ENCODE data around the gene NONO.
"Not testable (repeated sequence)": the region's sequence is repeated elsewhere in the genome, so short reads cannot be mapped to it uniquely, and the experiment has no call there.

Gene NONO

DNA sequence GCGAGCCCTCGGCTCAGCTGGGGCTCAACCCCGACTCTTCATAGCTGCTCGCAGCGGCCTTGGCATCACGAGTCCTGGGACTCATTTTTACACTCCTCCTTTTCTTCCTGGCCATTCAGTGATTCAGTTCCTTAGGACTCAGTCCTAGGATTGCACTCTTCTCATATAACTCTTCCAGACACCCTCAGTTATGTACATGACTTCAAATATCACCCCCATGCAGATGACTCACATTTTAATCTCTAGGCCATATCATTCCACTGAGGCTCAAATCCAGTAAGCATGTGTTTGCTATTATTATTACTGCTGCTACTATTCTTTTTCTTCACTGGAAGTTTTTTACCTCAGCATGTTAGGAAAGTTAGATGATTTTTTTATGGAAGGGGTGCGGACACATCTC, 32.5 kb downstream of the NONO start:
- no peak overlapping the region for H3K4me2 ChIP-seq (ENCODE audit: low read depth, low read length, poor library complexity, severe bottlenecking)
- no peaks in the 10 kb centered on the region for H3K79me2 ChIP-seq (ENCODE audit: insufficient read depth, low read length)
- no peak overlapping the region for H3K4me3 ChIP-seq (ENCODE audit: insufficient read depth, low read length, poor library complexity, severe bottlenecking)
- H3K9ac ChIP-seq (ENCODE audit: low read length): no peak overlapping the region
- H3F3A ChIP-seq (ENCODE audit: insufficient read depth): no peaks in the 10 kb centered on the region
- no peaks in the 10 kb centered on the region for H3K36me3 ChIP-seq (ENCODE audit: low read length)
- no peak overlapping the region for H2AFZ ChIP-seq (ENCODE audit: low read depth, low read length, severe bottlenecking)
- no peak overlapping the region for H3K27ac ChIP-seq (ENCODE audit: low read depth, low read length)
- H4K20me1 ChIP-seq (ENCODE audit: low read depth, low read length): no peaks in the 10 kb centered on the region
- H3K9me3 ChIP-seq (ENCODE audit: insufficient read depth, low read length): no peaks in the 10 kb centered on the region
- no peaks in the 10 kb centered on the region for H3K27me3 ChIP-seq (ENCODE audit: low read length)
- TF ChIP-seq, protein P1, sequence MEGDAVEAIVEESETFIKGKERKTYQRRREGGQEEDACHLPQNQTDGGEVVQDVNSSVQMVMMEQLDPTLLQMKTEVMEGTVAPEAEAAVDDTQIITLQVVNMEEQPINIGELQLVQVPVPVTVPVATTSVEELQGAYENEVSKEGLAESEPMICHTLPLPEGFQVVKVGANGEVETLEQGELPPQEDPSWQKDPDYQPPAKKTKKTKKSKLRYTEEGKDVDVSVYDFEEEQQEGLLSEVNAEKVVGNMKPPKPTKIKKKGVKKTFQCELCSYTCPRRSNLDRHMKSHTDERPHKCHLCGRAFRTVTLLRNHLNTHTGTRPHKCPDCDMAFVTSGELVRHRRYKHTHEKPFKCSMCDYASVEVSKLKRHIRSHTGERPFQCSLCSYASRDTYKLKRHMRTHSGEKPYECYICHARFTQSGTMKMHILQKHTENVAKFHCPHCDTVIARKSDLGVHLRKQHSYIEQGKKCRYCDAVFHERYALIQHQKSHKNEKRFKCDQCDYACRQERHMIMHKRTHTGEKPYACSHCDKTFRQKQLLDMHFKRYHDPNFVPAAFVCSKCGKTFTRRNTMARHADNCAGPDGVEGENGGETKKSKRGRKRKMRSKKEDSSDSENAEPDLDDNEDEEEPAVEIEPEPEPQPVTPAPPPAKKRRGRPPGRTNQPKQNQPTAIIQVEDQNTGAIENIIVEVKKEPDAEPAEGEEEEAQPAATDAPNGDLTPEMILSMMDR (IDR thresholded peaks at IDR 0.05; ENCODE audit: insufficient read depth, low read length, poor library complexity, severe bottlenecking): no peak
- no peak for TF ChIP-seq EZH2phosphoT487 (conservative IDR thresholded peaks at IDR 0.05; ENCODE audit: low read length)
- H3K9me2 ChIP-seq (replicated peaks; ENCODE audit: insufficient read depth, low read length): no peaks in the 10 kb centered on the region

DNA sequence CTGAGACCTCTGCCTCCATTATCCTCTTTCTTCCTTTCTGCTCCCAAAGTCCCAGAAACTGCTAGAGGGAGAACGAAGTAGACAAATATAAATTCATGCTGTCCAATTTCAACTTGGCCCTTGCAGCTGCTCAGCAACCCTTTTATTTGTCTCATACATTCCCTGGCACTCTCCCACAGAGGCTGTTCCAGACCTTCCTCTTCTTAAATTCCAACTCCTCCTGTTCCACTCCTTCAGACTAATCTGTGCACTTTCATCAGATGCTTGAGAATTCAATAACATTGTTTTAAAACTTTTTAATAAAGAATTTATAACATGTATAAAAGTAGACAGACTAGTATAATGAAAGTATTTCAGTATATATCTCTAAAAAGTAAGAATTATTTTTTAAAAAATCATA, 33.5 kb downstream of the NONO start:
- H3K9me3 ChIP-seq (ENCODE audit: insufficient read depth, low read length); H2AFZ ChIP-seq (ENCODE audit: low read depth, low read length, severe bottlenecking); H3K4me2 ChIP-seq (ENCODE audit: low read depth, low read length, poor library complexity, severe bottlenecking); H4K20me1 ChIP-seq (ENCODE audit: low read depth, low read length); H3K36me3 ChIP-seq (ENCODE audit: low read length); H3K4me3 ChIP-seq (ENCODE audit: insufficient read depth, low read length, poor library complexity, severe bottlenecking); H3K9ac ChIP-seq (ENCODE audit: low read length); H3K9me2 ChIP-seq (replicated peaks; ENCODE audit: insufficient read depth, low read length); H3F3A ChIP-seq (ENCODE audit: insufficient read depth); H3K27me3 ChIP-seq (ENCODE audit: low read length); H3K27ac ChIP-seq (ENCODE audit: low read depth, low read length); H3K79me2 ChIP-seq (ENCODE audit: insufficient read depth, low read length): not testable (repeated sequence)

DNA sequence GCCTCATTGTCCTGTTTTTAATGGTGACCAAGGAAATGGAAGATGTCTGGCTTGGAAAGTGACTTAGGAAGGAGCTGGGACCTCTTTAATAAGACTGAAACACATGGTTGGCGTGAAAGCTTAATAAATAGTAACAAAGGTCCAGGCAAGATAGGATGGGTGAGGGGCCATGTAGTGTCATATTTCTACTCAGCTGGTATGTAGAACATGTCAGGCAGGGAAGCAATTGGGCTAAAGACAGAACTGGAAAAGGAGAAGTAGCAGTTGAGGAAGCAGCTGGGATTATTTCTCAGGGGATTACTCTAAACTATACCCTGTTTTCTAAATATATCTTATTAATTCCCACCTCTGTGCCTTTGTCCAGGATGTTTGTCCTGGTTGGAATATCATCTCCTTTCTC, 36.7 kb downstream of the NONO start:
- TF ChIP-seq, protein P1 (IDR thresholded peaks at IDR 0.05; ENCODE audit: insufficient read depth, low read length, poor library complexity, severe bottlenecking): no peak
- no peak for TF ChIP-seq EZH2phosphoT487 (conservative IDR thresholded peaks at IDR 0.05; ENCODE audit: low read length)
- no peaks in the 10 kb centered on the region for H3K9me3 ChIP-seq (ENCODE audit: insufficient read depth, low read length)
- H2AFZ ChIP-seq (ENCODE audit: low read depth, low read length, severe bottlenecking): no peak overlapping the region
- H3K27me3 ChIP-seq (ENCODE audit: low read length): no peaks in the 10 kb centered on the region
- H3K9ac ChIP-seq (ENCODE audit: low read length): no peak overlapping the region
- H3K27ac ChIP-seq (ENCODE audit: low read depth, low read length): no peak overlapping the region
- H3F3A ChIP-seq (ENCODE audit: insufficient read depth): no peaks in the 10 kb centered on the region
- H3K4me3 ChIP-seq (ENCODE audit: insufficient read depth, low read length, poor library complexity, severe bottlenecking): no peak overlapping the region
- H3K36me3 ChIP-seq (ENCODE audit: low read length): no peaks in the 10 kb centered on the region
- no peaks in the 10 kb centered on the region for H3K9me2 ChIP-seq (replicated peaks; ENCODE audit: insufficient read depth, low read length)
- H4K20me1 ChIP-seq (ENCODE audit: low read depth, low read length): no peaks in the 10 kb centered on the region
- no peaks in the 10 kb centered on the region for H3K79me2 ChIP-seq (ENCODE audit: insufficient read depth, low read length)
- H3K4me2 ChIP-seq (ENCODE audit: low read depth, low read length, poor library complexity, severe bottlenecking): no peak overlapping the region

DNA sequence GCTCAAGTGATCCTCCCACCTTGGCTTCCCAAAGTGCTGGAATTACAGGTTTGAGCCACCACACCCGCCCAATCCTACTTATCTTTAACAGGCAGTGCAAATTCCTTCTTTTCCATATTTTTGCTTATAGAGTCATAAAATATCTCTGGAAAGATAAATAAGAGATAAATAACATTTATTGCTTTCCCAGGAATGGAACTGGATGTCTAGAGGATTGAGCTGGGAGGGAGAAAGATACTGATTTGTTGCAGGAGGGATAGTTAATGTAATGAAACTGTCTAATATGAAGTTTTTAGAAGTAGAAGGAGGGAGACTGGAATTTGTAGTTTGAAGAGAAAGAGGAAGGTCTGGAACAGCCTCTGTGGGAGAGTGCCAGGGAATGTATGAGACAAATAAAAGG, 38.3 kb downstream of the NONO start:
- H2AFZ ChIP-seq (ENCODE audit: low read depth, low read length, severe bottlenecking): no peak overlapping the region
- no peak for TF ChIP-seq EZH2phosphoT487 (conservative IDR thresholded peaks at IDR 0.05; ENCODE audit: low read length)
- TF ChIP-seq, protein P1 (IDR thresholded peaks at IDR 0.05; ENCODE audit: insufficient read depth, low read length, poor library complexity, severe bottlenecking): no peak
- H3F3A ChIP-seq (ENCODE audit: insufficient read depth): no peaks in the 10 kb centered on the region
- no peak overlapping the region for H3K9ac ChIP-seq (ENCODE audit: low read length)
- no peak overlapping the region for H3K4me3 ChIP-seq (ENCODE audit: insufficient read depth, low read length, poor library complexity, severe bottlenecking)
- no peak overlapping the region for H3K4me2 ChIP-seq (ENCODE audit: low read depth, low read length, poor library complexity, severe bottlenecking)
- no peaks in the 10 kb centered on the region for H4K20me1 ChIP-seq (ENCODE audit: low read depth, low read length)
- H3K36me3 ChIP-seq (ENCODE audit: low read length): no peaks in the 10 kb centered on the region
- no peaks in the 10 kb centered on the region for H3K27me3 ChIP-seq (ENCODE audit: low read length)
- no peaks in the 10 kb centered on the region for H3K79me2 ChIP-seq (ENCODE audit: insufficient read depth, low read length)
- no peaks in the 10 kb centered on the region for H3K9me2 ChIP-seq (replicated peaks; ENCODE audit: insufficient read depth, low read length)
- H3K27ac ChIP-seq (ENCODE audit: low read depth, low read length): no peak overlapping the region
- no peaks in the 10 kb centered on the region for H3K9me3 ChIP-seq (ENCODE audit: insufficient read depth, low read length)

DNA sequence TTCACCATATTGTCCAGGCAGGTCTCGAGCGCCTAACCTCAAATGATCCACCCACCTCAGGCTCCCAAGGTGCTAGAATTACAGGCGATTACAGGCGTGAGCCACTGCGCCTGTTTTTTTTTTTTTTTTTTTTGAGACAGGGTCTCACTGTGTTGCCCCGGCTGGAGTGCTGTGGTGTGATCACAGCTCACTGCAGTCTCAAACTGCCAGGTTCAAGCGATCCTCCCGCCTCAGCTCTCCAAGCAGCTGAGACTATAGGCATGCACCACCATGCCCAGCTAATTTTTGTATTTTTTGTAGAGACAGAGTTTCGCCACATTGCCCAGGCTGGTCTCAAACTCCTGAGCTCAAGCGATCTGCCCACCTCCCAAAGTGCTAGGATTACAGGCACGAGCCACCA, 41.0 kb downstream of the NONO start:
- H3K79me2 ChIP-seq (ENCODE audit: insufficient read depth, low read length); H3K27me3 ChIP-seq (ENCODE audit: low read length); H3K36me3 ChIP-seq (ENCODE audit: low read length); H3K9me3 ChIP-seq (ENCODE audit: insufficient read depth, low read length); H3K4me2 ChIP-seq (ENCODE audit: low read depth, low read length, poor library complexity, severe bottlenecking); H3F3A ChIP-seq (ENCODE audit: insufficient read depth); H3K4me3 ChIP-seq (ENCODE audit: insufficient read depth, low read length, poor library complexity, severe bottlenecking); H3K27ac ChIP-seq (ENCODE audit: low read depth, low read length); H2AFZ ChIP-seq (ENCODE audit: low read depth, low read length, severe bottlenecking); H3K9ac ChIP-seq (ENCODE audit: low read length); H3K9me2 ChIP-seq (replicated peaks; ENCODE audit: insufficient read depth, low read length); H4K20me1 ChIP-seq (ENCODE audit: low read depth, low read length): not testable (repeated sequence)

Data from SU-DHL-6 (cell line).